CD1c-positive myeloid dendritic cell (primary cell): Measurements from ENCODE around the gene TMEM201.

ENCODE experiments used
- DNase-seq: peaks from one replicate; pipeline ENCODE4 v3.0.0-alpha.2; 2016; ENCODE audit errors: extremely low spot score

Gene TMEM201

DNA sequence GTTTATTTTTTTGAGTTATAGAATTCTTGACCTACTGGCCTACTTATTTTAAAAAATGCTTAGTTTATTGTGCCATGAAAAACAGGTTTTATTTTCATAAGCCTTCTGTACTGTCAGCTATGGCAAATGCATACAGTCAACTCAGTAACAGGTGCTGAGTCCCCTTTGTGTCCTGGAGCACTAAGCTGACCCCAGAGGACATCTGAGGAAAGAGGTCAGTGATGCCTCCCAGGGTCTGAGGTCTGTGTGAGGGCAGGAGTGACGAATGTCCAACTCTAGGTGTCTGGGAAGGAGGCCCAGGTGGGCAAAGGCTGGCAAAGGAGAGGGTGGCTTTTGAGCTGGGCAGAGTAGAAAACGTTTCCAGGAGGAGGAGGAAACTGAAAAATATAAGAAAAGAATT lies 7.8 kb upstream of the TMEM201 start:
- no peak for DNase-seq

DNA sequence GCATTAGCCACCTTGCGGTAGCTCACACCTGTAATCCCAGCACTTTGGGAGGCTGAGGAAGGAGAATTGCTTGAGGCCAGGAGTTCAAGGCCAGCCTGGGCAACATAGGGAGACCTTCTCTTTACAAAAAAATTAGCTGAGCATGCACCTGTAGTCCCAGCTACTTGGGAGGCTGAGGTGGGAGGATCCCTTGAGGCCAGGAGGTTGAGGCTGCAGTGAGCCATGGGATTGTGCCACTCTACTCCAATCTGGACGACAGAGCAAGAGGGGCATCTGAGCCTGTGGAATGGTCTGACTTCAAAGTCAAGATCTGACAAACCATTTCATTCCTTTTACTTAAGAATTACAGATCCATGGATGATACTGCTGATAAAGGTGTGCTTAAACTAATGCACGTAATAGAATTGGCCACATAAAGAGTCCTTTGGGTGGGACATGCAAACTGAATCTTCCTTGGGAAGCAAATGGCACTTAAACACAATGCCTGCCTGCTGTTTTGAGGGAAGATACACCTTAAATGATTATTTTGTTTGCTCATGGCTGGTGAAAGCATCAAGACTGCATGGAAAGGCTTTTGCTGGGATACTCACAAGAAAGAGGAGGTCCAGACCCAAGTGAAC lies 2.5 kb upstream of the TMEM201 start:
- no peak for DNase-seq

DNA sequence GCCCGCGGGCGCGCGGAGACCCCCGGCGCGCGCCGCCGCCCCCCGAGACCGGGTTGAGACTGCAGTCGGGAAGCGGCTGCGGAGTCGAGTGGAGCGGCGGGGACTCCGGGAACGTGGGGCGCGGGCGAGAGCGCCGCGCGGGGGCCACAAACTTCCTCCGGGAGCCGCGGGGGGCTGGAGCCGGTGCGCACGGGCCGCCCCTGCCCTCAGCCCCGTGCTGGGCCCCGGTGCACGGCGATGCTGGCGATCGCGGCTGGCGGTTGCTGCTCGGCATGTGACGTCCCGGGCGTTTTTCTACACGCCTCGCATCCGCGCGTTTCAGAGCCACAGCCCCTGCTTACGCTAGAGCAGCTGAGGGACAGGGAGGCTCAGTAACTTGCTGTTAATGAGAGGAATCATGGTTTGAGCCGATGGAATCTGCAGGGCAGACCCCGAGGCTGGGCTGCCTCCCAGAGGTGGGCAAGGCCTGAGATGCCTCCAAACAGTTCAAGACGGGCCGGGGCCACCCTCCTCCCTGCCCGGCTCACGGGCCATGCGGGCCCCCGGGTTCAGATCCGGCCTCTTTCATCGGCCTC lies 520 bp downstream of the TMEM201 start:
- DNase-seq, result peak; percentile 26

DNA sequence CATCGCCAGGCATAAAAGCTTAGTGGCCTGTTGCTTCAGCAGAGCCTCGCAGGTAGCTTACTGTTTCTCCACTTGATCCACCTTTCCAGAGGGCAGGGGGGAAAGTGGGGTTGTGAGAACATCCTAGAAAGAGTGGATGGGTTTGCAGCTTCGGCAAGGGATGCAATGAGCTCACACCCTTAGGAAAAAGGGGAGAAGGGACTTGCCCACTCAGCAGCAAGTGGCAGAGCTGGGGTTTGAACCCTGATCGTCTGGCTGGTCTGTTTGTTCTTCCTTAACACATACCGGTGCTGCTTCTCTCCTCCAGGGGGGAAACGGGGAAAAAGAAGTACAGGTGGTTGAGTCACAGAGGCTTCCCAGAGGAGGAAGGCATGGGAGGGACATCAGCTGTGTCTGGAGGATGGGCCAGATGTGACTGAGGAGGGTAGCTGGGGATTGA lies 1.0 kb downstream of the TMEM201 start:
- no peak for DNase-seq

- no peak for DNase-seq
Observed at GRCh38 chr1:9590201-9590600, 1.5 kb downstream of the TMEM201 start.

DNA sequence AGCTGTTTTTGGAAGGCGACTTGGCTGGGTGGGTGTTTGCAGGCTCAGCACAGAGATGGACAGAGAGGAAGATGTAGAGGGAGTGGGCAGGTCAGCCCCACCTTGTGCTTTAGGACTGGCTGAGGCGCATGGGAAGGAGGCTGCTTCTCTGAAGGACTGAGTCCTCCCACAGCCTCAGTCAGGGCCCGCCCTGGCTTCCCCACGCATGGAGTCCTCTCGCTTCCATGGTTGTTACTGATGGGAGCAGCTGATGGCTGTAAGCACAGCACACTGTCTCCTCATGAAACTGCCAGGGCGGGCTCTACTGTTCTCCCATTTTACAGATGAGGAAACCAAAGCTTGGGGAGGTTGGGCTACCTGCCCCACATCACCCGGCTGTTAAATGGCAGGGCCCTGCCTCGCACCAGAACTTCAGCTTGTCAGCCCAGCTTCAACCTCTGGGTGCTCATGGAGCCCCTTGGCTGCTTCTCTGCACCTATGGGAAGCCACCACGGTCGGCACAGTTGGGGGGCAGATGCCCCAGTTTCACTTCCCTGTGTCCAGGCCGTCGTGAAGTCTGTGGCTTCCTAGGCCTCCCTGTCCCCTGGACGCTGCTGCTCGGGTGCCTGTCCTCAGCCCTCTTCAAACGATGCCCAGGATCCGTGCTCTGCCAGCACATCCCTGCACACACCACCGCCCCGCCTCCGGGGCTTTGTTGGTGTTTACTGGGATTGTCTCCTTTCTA lies 2.4 kb downstream of the TMEM201 start:
- peak; percentile 46 for DNase-seq

- DNase-seq, result peak; percentile 59
Observed at GRCh38 chr1:9591669-9592509, 3.2 kb downstream of the TMEM201 start.

DNA sequence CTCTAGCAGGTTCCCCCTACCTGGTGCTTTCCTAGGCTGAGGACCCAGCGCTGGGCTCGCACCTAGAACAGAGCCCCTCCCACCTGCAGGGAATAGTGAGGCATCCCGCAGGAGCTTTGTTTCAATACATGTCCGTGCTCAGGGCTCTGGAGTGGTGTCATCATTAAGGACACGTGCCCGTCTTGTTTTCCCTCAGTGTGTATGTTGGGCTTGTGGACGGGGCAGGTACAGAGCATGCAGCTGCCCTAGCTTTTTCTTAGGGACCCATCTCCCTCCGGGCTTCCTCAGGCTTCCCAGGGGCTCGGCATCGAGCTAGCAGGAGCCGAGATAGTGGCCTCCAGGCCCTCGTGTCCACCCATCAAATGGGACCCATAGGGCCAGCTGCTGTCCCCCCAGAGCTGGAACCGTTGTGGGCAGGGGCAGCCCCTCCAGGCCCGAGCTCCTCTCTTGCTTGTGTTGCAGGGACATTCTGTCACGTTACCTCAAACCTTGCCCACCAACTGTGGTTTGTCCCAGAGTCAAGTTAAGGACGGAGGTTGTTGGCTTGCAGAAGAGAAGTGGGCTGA lies 3.9 kb downstream of the TMEM201 start:
- DNase-seq, result no peak

- DNase-seq, result no peak
Observed at GRCh38 chr1:9593147-9593491, 4.4 kb downstream of the TMEM201 start.

- DNase-seq, result peak; percentile 88
Observed at GRCh38 chr1:9593492-9594465, 5.1 kb downstream of the TMEM201 start.

DNA sequence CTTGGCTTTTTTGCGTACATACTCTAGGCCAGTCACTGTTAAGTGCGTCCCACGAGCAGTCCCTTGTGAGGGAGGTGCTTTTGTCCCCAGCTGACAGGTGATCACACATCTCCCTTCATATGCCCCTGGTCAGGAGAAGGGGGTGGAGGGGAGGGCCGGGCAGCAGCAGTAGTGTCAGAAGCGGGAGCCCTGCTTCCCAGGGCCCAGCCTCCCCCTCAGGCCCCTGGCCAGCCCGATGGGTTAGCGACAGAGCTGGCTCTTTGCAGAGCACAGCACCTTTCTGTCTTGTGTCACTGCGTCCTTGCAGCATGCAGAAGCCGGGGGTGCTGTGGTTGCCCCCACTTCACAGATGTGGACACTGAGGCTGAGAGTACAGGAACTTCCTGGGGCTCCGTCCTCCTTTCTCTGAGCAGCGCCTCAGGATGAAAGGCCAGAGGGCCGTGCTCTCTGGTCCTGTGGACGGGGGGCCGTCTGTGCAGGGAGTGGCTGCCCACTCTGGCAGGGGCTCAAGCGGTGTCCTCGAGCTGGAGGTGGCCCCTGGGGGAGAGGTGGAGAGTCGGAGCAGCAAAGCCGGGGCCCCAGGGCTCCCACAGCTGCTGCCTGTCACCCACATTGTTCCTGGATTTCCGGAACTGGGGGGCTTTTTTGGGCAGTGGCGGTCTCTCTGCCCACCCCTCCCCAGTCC lies 5.9 kb downstream of the TMEM201 start:
- DNase-seq, result no peak

- no peak for DNase-seq
Observed at GRCh38 chr1:9595156-9595967, 6.7 kb downstream of the TMEM201 start.

DNA sequence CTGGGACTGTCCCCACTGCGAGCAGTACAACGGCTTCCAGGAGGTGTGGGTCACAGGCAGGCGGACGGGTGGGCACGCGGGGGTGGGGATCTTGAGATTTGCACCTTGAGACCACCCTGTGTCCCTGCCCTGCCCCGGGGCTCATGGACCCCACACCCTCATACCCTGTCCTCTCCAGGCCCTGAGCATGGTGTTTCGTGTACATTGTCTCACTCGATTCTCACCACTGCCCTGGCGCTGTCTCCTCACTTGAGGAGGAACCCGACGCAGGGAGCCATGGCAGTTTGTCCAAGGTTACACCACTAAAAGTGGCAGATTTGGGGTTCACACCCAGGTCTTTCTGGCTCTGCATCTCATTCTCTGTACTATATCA lies 7.2 kb downstream of the TMEM201 start:
- no peak for DNase-seq

DNA sequence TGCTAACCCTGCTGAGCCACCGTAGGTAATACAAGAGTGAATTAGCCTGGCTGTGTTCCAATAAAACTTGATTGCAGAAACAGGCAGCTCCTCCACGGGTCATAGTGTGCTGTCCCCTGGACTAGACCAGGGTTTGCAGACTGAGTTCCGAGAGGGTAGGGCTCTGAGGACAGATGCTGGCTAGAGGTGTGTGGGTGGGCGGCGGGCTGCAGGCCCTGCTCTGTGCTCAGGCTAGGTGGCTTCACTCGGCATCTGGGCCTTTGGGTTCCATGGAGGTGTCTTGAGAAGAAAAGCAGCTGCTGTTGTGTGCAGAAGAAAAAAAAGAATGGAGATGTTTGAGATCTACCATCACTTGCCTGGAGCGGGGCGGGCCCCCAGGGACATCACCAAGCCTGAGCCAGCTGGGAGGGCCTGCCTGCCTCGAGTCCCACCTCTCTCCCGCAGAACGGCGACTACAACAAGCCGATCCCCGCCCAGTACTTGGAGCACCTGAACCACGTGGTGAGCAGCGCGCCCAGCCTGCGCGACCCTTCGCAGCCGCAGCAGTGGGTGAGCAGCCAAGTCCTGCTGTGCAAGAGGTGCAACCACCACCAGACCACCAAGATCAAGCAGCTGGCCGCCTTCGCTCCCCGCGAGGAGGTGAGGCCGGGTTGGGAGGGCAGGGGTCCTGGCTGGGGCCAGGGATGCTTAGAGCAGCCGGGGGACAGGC lies 7.9 kb downstream of the TMEM201 start:
- DNase-seq, result no peak

DNA sequence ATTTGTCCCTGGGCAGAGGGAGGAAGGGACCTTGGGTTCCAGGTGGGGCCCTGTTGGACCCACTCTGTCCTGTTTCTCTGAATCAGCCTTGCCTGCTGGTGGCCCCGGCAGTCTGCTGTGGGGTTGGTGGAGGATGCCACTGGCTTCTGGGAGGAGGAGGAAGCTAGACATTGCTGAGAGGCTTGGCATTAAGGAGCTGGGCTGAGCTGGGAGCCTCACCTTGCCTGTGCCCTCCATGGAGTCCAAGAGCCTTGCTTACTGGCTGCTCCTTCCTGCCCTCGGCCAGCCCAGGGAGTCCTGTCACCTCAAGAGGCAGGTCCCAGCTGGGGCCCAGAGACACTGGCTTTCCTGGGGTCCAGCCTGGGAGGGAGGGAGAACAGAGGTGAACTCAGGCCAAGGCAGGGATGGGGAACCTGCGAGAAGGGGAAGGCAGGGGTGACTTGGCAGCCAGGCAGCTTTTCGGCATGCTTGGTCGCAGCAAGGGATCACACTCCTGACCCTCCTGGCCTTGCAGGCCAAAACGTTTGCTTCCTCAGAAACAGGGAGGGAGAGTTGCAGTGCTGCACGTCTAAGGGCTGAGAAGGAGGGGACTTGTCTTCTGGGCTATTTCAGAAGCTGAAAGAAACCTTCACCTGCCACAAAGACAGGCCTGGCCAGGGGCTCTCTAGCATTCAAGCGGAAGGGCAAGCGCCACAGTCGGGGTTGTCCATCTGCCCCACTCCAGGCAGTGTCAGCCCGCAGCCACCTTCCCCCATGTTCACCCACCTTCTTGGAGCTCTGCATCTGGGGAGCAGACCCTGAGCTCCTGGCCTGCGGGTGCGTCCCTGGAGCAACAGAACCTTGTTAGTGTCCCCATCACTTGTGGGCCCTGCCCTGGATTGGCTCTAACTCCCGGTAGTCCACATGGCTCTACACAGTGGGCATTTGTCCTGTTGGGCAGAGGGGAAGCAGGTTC lies 8.9 kb downstream of the TMEM201 start:
- no peak for DNase-seq

DNA sequence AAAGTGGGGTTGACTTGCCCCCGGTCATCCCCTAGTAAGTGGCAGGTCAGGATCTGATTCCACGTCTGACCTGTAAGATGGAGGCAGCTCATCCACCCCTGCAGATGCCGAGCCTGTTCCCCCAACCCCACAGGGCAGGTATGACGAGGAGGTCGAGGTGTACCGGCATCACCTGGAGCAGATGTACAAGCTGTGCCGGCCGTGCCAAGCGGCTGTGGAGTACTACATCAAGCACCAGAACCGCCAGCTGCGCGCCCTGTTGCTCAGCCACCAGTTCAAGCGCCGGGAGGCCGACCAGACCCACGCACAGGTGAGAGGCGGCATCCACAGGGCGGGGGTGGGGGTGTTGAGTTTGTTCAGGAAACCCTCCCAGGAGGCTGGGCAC lies 9.6 kb downstream of the TMEM201 start:
- DNase-seq, result no peak

DNA sequence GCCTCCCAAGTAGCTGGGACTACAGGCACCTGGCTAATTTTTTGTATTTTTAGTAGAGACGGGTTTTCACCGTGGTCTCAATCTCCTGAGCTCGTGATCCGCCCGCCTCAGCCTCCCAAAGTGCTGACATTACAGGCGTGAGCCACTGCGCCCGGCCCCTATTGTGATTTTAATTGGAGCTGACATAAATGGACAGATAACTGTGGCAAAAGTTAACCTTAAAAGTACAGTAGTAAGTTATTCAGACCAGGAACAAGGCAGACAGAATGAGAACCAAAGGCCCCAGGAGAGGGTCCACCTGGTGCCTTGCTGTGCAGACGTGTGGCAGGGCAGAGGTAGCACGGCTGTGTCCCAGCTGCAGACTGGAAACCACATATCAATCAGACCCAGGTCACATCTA lies 11.0 kb downstream of the TMEM201 start:
- DNase-seq, result no peak
